SIG-M5 (cell line): Measurements from ENCODE around the gene TRPM5.

ENCODE experiments used
- DNase-seq: peaks from one replicate; lab custom pipeline; 2025; lab: John Stamatoyannopoulos, UW

TRPM5 gene

GRCh38 chr11:2468363-2469235, 24.3 kb upstream of the TRPM5 start:
- no peak for DNase-seq

GRCh38 chr11:2467695-2468055, 23.4 kb upstream of the TRPM5 start:
- no peak for DNase-seq

- DNase-seq: no peak
Measured at GRCh38 chr11:2466869-2467694, 22.8 kb upstream of the TRPM5 start.

- DNase-seq: no peak
Measured at GRCh38 chr11:2466069-2466801, 21.9 kb upstream of the TRPM5 start.

GRCh38 chr11:2465202-2466068, 21.1 kb upstream of the TRPM5 start:
- no peak for DNase-seq

GRCh38 chr11:2464451-2465165, 20.3 kb upstream of the TRPM5 start:
- DNase-seq: no peak

- DNase-seq: no peak
Measured at GRCh38 chr11:2463766-2464277, 19.5 kb upstream of the TRPM5 start.

GRCh38 chr11:2462986-2463765, 18.9 kb upstream of the TRPM5 start:
- DNase-seq: no peak

GRCh38 chr11:2462543-2462985, 18.2 kb upstream of the TRPM5 start:
- DNase-seq: no peak

- DNase-seq: no peak
Measured at GRCh38 chr11:2461956-2462542, 17.7 kb upstream of the TRPM5 start.

GRCh38 chr11:2461253-2461955, 17.1 kb upstream of the TRPM5 start:
- no peak for DNase-seq

GRCh38 chr11:2460540-2461252, 16.4 kb upstream of the TRPM5 start:
- DNase-seq: no peak

- DNase-seq: no peak
Measured at GRCh38 chr11:2459796-2460531, 15.7 kb upstream of the TRPM5 start.

- no peak for DNase-seq
Measured at GRCh38 chr11:2459016-2459725, 14.9 kb upstream of the TRPM5 start.

GRCh38 chr11:2458321-2458720, 14.0 kb upstream of the TRPM5 start:
- no peak for DNase-seq

- DNase-seq: no peak
Measured at GRCh38 chr11:2453436-2453835, 9.1 kb upstream of the TRPM5 start.
